GM12872 (cell line): ENCODE results near the gene SLC22A1.

Source experiments
- TF ChIP-seq, protein P1 (sequence below): IDR thresholded peaks from 3 replicates; pipeline ENCODE4 v1.5.1; 2011; ENCODE audit warnings: low read depth, mild to moderate bottlenecking, low read length, moderate library complexity; ENCODE audit not compliant: insufficient read depth

Gene SLC22A1

DNA sequence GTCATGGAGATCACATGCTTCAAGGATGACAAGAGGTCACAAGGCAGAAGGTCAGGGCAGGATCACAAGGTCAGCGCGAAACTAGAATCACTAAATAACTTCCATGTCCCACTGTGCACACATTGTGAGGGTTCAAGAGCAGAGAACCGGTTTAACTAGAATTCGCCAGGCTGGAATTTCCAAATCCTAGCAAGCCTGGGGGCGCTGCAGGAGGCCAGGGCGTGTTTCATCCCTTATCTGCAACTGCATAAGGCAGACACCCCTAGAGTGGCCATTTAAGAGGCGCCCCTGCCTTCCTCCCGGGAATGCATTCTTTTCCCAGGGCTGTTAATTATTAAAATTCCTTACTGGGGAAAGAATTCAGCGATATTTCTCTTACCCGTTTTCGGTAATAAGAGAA lies 40.2 kb upstream of the SLC22A1 start:
- TF ChIP-seq, protein P1, sequence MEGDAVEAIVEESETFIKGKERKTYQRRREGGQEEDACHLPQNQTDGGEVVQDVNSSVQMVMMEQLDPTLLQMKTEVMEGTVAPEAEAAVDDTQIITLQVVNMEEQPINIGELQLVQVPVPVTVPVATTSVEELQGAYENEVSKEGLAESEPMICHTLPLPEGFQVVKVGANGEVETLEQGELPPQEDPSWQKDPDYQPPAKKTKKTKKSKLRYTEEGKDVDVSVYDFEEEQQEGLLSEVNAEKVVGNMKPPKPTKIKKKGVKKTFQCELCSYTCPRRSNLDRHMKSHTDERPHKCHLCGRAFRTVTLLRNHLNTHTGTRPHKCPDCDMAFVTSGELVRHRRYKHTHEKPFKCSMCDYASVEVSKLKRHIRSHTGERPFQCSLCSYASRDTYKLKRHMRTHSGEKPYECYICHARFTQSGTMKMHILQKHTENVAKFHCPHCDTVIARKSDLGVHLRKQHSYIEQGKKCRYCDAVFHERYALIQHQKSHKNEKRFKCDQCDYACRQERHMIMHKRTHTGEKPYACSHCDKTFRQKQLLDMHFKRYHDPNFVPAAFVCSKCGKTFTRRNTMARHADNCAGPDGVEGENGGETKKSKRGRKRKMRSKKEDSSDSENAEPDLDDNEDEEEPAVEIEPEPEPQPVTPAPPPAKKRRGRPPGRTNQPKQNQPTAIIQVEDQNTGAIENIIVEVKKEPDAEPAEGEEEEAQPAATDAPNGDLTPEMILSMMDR = no peak

DNA sequence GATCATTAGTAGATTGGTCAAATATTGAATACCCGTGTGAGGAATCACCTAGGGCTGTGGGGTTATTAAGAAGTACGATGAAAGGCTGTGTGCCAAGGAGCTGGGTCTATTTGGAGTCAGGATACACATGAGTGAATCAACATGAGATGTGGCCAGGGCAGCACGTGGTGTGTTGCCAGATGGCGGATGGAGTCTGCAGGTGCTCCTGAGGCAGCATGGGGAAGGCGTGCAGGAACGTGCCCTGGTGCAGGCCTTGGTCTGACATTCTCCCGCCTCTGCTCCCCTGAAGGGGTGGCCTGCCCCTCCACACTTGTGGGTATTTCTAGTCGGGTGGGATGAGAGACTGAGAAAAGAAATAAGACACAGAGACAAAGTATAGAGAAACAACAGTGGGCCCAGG lies 39.0 kb upstream of the SLC22A1 start:
- TF ChIP-seq, protein P1 = no peak

DNA sequence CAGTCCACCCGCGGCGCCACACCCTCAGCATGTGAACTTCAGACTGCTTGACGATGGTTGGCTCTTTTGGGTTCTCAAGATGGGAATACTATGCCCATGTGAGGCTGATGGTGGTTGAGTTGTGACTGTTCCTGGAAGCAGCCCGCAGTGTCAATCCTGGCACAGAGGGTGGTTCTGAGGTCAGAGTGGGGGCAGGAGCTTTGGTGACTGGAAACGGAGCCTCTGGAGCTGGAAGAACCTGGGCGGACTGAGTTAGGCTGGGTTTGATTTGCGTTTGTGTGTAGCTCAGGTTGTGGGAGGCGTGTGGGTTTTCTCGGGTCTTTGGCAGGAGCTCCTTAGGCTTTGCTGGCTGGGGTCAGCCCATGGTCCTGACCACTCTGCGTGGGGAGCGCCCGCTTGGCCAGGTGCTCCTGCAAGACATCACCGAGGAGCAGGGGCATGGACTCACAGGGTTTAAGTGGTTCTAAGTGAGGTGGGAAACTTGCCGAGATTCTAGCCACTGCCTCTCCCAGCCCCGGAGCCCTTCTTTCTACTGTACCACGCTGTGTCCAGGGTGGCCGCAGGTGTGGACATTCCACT lies 37.3 kb upstream of the SLC22A1 start:
- TF ChIP-seq, protein P1 = no peak

DNA sequence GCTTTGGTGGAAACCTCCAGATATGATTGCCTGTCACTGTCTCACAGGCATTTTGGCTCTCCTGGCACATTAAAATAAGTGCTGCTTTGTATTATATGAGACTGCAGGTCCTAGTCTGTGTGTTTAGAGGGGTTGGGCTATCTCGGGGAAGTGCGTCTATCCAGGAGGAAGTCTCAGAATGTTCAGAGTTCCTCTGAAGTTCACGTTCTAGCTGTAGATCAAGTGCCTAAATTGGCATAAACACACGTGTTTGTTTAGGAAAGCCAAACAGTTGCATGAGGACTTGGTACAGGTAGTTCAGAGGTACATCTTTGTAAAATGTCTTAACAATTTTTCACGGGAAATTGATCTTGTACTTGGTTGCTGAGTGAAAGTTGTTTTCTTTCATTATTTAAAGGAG lies 36.4 kb upstream of the SLC22A1 start:
- TF ChIP-seq, protein P1 = no peak

DNA sequence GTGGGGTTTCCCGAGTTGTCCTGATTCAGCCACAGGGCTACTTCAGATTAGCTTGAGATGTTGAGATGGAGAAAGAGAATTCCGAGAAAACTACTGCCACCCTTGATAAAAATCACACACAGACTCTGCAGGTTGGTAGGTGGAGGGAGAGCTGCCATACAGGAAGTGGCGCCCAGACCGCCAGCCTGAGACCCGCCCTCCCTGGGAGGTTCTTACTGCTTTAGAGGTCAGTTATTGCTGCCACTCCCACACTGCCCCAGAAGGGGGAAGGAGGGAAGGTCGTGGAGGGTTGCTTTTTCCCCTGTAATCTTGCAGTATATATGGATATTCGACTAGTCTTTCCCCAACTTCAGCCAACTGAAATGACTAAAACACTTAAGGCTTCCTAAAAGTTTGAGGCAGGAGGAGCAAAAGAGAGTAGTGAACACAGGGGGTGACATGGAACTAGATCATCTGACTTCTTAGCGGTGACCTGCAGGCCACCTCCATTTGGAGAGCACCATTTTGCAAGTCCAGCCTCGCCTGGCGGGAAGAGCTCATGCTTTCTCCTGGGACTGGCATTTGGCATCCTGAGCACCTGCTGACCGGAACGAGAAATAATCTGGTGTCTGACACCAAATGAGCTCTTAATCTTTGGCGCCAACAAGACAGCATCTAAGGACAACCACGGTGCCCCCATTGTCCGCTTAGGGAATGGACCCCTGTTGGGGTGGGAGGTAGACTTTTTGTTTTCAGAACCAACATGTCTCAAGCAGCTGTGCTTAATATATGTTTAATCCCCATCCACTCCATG lies 35.7 kb upstream of the SLC22A1 start:
- TF ChIP-seq, protein P1 = no peak

DNA sequence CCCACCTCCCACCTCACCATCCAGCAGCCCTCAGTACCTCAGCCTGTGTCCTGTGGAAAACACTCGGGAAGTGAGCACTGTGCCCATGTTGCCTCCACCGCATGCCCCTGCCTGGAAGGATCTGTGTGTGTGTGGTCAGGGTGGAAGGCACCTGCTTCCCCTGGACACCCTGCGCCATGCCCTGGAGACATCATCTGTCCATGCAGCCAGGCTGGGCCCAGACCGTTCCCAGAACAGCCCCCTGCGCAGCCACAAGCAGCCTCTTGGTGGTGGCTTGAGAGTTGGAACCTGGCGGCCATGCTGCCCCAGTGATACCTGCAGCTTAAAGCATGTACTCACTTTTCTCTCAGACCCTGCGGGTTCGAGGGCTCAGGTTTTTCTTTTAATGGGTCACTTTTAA lies 34.9 kb upstream of the SLC22A1 start:
- TF ChIP-seq, protein P1 = no peak

DNA sequence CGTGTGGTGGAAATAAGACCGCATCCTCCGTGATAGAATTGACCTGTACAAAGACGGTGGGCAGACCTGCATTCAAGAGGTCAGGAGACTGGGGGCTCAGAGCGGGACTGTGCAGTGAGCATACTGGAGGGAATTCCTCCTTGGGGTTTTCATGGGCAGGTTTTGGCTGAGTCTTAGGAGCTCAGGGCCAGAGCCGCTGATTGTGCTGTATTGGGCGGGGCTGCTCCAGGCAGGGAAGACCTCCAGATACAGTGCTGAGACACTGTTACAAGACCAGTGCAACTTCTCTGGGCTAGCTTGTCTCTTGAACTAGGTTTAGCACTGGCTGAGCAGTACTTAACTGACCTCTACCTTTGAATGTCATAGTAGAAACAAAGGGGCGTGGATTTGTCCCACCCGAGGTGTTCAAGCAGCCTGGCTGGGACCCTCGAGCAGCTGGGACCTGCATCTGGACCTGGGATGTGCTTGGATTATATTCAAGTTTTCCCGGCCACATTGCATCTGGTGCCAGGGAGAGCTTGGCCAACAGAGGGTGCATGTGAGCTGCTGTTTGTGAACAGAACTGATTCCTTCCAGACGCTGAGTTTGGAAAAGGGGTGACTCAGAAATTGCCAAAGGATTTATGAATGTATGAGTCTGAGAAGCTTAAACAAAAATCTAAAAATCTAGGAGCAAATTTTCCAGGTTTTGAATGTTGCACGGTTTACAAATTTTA lies 33.4 kb upstream of the SLC22A1 start:
- TF ChIP-seq, protein P1 = peak; percentile 43
